Testis (tissue), 3 donors: ENCODE results near the gene PRPH. TPM values are rescaled to one million over a fixed set of nuclear protein-coding genes. Genes with fewer than 3 reads are reported as not detected.

ENCODE experiments used
- DNase-seq: peaks from one replicate; pipeline ENCODE4 v3.0.0-alpha.2; 2019
- H3K27ac ChIP-seq, 2 donors: fragments of 200-600 bp; sonication (generic); one replicate each; pipeline ENCODE4 v1.5.1; 2019
- H3K27me3 ChIP-seq: fragments of 200-600 bp; sonication (generic); one replicate; pipeline ENCODE4 v1.5.1; 2019
- H3K36me3 ChIP-seq: fragments of 200-600 bp; sonication (generic); one replicate; pipeline ENCODE4 v1.5.1; 2017; ENCODE audit warnings: low read depth; ENCODE audit errors: missing control alignments
- H3K4me1 ChIP-seq: fragments of 200-600 bp; sonication (generic); one replicate; pipeline ENCODE4 v1.5.1; 2019
- H3K4me3 ChIP-seq, 2 donors: fragments of 200-600 bp; sonication (generic); one replicate each; pipeline ENCODE4 v1.5.1; 2017 to 2019
- H3K9me3 ChIP-seq: fragments of 200-600 bp; sonication (generic); one replicate; pipeline ENCODE4 v1.5.1; 2017
- POLR2A ChIP-seq: fragments of 450-650 bp; IDR thresholded peaks from one replicate; pipeline ENCODE4 v1.6.1; 2017; ENCODE audit warnings: antibody characterized with exemption, mild to moderate bottlenecking, moderate library complexity
- WGBS, 2 donors: methylation state at CpG; one replicate each; pipeline ENCODE4 v1.1.5; 2018; 5-methylcytosine and 5-hydroxymethylcytosine counted together
- intact Hi-C: fragments of 100-400 bp; cut with DNase I; formaldehyde crosslinking; loops from one replicate; pipeline ENCODE4 v1.15.1; 2023; ENCODE audit warnings: low total_unique reads
- polyA plus RNA-seq: library from polyadenylated mRNA; stranded (reverse); fragments of 350-450 nt; fragmentation: Illumina TruSeq; extraction: RNeasy Lipid Tissue Mini Kit (QIAGEN cat#74804); gene quantifications from one replicate; pipeline ENCODE4 v1.2.3, GENCODE V29; 2014; ENCODE audit warnings: low read depth, low replicate concordance; ENCODE audit not compliant: insufficient read depth
- total RNA-seq, 2 donors: library from RNA; depleted of rRNA; stranded (reverse); fragments of >200 nt; gene quantifications; one replicate each; pipeline ENCODE4 v1.2.3, GENCODE V29; 2016
- TF ChIP-seq, protein P1 (sequence below), 3 experiments: fragments of 450-650 bp in 2 of 3; fragments of 200-600 bp in 1 of 3; sonication (generic) in 1 of 3; IDR thresholded peaks; one replicate each; pipeline ENCODE4 v1.5.1; 2016 to 2019; ENCODE audit warnings: antibody characterized with exemption in 3 of 3, mild to moderate bottlenecking in 2 of 3, moderate library complexity in 1 of 3

Gene PRPH
- total and polyA plus RNA-seq, 3 donors from 2014 or later = 36.5 to 112 (median 50.0) TPM

DNA sequence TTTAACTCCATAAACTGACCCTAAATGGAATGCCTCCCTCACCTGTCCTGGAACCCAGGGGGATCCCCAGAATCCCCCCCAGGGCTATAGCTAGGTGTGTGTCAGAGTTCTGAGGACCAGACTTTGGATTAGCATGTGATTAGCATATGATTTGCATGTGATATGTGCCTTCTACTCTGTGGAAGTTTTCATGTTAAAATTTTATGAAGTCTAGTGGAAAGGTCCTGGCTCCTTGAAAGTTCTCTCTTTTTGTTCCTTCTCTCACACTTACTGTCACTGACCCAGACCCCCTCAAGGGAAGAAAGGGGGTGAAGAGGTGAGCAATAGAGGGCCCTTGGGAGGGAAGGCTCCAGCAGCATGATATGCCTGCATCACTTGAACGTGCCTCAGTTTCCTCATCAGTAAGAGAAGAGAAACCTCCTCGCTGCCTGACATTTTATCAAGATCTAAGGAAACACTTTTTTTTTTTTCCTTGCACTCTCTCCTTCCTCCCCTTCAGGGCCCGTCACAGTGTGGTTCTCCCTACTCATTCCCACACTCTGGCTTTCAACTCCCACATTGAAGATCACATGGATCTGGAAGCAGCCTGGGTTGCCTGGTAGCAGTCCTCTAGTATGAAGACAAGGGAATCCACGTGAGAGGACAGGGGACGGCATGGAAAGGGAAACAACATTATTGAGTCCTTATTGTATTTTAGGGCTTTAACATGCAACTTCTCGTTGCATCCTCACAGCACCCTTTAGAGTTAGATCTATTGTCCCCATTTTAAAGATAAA lies 45.3 kb downstream of the PRPH start:
- Histone ChIP-seq H3K4me1 (peaks cover 17% of the 10 kb centered on the region), H3K27me3 (peaks cover 3% of the 10 kb centered on the region), H3K9me3 (no peaks in the 10 kb centered on the region), H3K4me3 (no peak overlapping the region), H3K27ac (no peak overlapping the region), H3K36me3 (no peaks in the 10 kb centered on the region)
- TF ChIP-seq POLR2A = no peak
- TF ChIP-seq, protein P1, sequence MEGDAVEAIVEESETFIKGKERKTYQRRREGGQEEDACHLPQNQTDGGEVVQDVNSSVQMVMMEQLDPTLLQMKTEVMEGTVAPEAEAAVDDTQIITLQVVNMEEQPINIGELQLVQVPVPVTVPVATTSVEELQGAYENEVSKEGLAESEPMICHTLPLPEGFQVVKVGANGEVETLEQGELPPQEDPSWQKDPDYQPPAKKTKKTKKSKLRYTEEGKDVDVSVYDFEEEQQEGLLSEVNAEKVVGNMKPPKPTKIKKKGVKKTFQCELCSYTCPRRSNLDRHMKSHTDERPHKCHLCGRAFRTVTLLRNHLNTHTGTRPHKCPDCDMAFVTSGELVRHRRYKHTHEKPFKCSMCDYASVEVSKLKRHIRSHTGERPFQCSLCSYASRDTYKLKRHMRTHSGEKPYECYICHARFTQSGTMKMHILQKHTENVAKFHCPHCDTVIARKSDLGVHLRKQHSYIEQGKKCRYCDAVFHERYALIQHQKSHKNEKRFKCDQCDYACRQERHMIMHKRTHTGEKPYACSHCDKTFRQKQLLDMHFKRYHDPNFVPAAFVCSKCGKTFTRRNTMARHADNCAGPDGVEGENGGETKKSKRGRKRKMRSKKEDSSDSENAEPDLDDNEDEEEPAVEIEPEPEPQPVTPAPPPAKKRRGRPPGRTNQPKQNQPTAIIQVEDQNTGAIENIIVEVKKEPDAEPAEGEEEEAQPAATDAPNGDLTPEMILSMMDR (IDR thresholded peaks at IDR 0.05) = no peak
- intact Hi-C loops = loop anchor here (10.0 kb wide), 1 partner anchor 175 kb away; no protein-coding TSS in a partner anchor
- no peak for DNase-seq
- 70 to 72% methylated on average over 6 of the region's 6 CpGs for WGBS, 2 donors

DNA sequence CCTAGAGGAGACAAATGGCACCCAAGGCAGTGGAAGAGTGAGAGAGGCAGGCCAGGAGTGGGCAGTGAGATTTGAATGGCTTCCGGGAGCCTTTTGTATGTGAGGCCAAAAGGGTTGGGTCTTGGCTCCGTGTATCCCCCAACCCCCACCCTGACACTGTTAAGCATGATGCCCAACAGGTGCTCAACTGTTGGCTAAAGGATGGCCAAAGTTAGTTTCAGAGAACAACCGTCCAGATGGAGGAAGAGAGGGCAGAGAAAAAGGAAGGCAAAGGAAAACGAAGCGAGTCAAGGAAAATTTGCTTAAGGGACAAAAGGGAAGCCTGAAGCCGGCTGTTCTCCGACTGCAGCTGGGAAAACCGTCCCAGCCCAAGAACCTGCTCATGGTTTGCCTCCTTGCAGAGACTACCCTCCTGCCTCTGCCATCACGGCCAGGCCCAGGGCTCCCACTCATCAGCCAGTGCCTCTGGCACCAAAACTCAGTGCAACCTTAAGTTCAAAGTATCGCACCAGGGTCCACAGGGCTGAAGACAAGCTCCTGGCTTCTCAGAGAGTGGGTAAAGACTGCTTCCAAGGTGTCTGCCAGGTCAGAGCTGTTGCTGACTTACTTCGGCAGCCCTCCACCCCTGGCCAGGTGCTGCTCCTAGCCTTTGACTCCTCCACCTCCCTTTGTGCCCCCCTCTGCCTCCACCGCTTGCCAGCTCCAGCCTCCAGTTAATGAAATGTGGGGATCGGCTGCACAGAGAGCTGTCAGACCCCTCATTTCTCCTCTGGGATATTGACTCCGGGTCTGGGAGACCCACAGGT lies 46.2 kb downstream of the PRPH start:
- DNase-seq = no peak
- no peak for TF ChIP-seq POLR2A
- TF ChIP-seq, protein P1 (IDR thresholded peaks at IDR 0.05) = no peak
- H3K4me3 ChIP-seq = no peak overlapping the region
- H3K27ac ChIP-seq = no peak overlapping the region
- H3K27me3 ChIP-seq = peaks cover 3% of the 10 kb centered on the region
- H3K36me3 ChIP-seq = no peaks in the 10 kb centered on the region
- 63 to 67% methylated on average over 11 to 14 of the region's 14 CpGs for WGBS, 2 donors
- peaks cover 26% of the 10 kb centered on the region for H3K4me1 ChIP-seq
- H3K9me3 ChIP-seq = no peaks in the 10 kb centered on the region
- intact Hi-C loops = loop anchor here (10.0 kb wide), 1 partner anchor 174 kb away; no protein-coding TSS in a partner anchor

DNA sequence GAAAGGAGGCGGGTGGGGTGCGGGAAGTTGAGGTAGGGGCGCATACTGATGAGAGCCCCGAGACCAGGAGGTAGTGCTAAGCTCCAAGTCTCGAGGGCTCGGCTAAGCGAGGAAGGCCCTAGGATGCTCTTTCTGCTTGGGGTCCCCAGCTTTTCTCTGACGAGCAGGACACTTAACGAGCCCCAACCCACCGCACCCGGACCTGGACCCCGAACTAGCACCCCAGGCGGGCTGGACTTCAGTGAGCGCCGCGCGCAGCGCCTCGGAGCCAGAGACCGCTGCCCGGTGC lies 46.8 kb downstream of the PRPH start:
- TF ChIP-seq, protein P1 (IDR thresholded peaks at IDR 0.05) = no peak
- TF ChIP-seq POLR2A = no peak
- peaks cover 2% of the 10 kb centered on the region for H3K27me3 ChIP-seq
- 31 to 37% methylated on average over 21 of the region's 21 CpGs for WGBS, 2 donors
- no peaks in the 10 kb centered on the region for H3K36me3 ChIP-seq
- intact Hi-C loops = loop anchor here (10.0 kb wide), 1 partner anchor 173 kb away; no protein-coding TSS in a partner anchor
- peak overlapping the region; percentile 27 to 39 for H3K4me3 ChIP-seq
- H3K27ac ChIP-seq = no peak overlapping the region
- H3K9me3 ChIP-seq = no peaks in the 10 kb centered on the region
- peaks cover 31% of the 10 kb centered on the region for H3K4me1 ChIP-seq
- no peak for DNase-seq

DNA sequence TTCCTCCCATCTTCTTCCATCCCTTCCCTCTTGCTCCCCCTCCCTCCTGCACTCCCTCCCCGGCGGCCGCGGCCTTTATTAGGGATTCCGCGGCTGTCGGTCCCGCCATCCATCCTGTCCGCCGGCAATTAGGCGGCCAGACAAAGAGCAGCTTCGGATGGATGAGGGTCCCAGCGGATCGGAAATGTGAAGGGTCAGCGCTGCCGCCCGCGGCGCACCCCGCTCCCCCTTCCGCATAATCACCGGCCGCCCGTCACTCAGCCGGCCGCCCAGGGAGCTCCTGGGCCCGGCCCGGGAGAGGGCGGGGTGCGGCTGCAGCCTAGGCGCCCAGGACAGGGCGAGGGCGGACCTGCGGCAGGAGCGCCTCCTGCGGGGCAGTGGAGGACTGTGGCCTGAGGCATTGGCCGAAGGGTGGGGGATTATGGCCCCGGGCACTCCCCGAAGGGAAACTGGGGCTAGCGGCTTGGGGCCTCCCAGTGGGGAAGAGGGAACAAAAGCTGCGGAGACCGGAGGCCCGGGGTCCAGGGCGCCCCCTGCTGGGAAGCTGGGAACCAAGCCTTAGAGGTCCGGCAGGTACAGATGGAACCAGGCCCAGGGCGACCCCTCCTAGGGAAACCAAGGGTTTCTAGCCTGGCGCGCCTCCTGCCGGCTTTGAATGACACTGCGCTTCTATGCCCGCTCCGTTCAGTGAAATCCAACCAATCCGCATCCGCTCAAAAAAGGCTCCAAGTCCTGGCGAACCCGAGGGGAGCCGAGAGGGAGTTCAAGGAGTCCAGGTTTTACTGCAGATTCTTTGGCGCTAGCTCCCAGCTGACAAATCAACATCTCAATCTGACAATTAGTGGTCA lies 47.3 kb downstream of the PRPH start:
- H3K27me3 ChIP-seq = no peaks in the 10 kb centered on the region
- intact Hi-C loops = loop anchor here (10.0 kb wide), 1 partner anchor 173 kb away; no protein-coding TSS in a partner anchor
- peaks cover 37% of the 10 kb centered on the region for H3K4me1 ChIP-seq
- TF ChIP-seq POLR2A = no peak
- TF ChIP-seq, protein P1 (IDR thresholded peaks at IDR 0.05) = peak; percentile 54 to 89 (median 60)
- H3K27ac ChIP-seq = no peak overlapping the region
- DNase-seq = peak; percentile 90
- 1% methylated on average over 15 to 45 of the region's 58 CpGs for WGBS, 2 donors
- peak overlapping the region; percentile 27 to 39 for H3K4me3 ChIP-seq
- H3K36me3 ChIP-seq = no peaks in the 10 kb centered on the region
- H3K9me3 ChIP-seq = no peaks in the 10 kb centered on the region
